ENCODE results near the gene LRRC8A. TPM values are rescaled to one million over a fixed set of nuclear protein-coding genes. Genes with fewer than 3 reads are reported as not detected.
A peak's percentile ranks its signal among the peaks of the same experiment; 100 is the strongest.

Gene LRRC8A
- total RNA-seq, 1 donor from 2014 or later, result 21.6 TPM

DNA sequence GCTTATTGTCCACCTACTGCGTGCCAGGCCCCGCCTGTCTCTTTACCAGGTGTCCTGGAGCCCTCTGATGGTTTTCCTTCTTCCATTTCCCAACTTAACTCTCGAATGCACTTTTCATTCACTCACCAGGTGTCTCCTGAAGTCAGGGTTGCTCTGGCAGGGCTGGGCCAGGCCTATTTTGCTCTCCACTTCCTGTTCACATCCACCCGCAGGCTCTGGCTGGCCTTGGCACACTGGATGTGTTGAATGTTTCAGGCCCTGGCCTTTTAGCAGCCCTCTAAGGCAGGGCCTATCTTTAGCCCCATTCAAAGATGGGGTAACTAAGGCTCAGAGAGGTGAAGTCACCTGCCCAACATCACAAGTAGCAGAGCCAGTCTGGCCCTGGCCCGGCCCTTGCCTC, 16.4 kb downstream of the LRRC8A start:
- no peak for DNase-seq
- intact Hi-C loops (cut with micrococcal nuclease), result no loop called here
- no peak for ATAC-seq

- intact Hi-C loops (cut with micrococcal nuclease), result no loop called here
- no peak for ATAC-seq
- DNase-seq, result no peak
Observed at GRCh38 chr9:128898845-128899565, 17.1 kb downstream of the LRRC8A start.

DNA sequence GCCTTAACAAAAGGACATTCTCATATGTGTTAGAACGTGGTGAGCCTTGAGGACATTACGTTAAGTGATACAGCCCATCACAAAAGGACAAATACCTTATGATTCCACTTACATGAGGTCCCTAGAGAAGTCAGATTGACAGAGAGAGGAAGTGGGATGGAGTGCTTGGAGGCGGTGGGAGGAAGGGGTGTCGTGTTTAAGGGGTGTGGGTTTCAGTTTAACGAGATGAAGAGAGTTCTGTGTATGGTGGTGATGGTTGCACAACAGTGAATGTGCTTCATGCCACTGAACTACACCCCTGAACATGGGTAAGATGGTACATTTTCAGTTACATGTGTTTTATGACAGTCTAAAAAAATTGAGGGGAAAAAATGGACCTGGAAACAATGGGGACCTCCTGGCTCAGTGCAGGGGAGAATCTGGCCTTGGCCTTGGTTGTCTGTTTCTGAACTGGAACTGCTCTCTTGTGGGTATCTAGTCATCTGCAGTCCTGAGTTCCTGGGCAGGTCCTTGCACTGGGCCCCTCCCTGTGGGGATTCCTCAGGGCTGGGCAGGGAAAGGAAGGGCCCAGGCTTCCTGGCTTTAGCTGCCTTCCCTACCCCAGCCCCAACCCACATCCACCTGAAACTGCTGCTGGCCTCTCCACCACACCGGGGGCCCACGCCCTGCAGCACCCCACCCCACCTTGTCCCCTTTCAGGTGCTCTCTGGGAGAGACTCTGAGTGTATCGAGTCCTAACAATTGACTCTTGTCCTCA, 17.8 kb downstream of the LRRC8A start:
- intact Hi-C loops (cut with micrococcal nuclease), result no loop called here
- no peak for DNase-seq

GRCh38 chr9:128901379-128901778, 19.4 kb downstream of the LRRC8A start:
- intact Hi-C loops (cut with micrococcal nuclease), result no loop called here
- DNase-seq, result no peak
- ATAC-seq, result no peak

More for the DNA sequence above, 17.8 kb downstream of the LRRC8A start:
- peak; percentile 53 for ATAC-seq

DNA sequence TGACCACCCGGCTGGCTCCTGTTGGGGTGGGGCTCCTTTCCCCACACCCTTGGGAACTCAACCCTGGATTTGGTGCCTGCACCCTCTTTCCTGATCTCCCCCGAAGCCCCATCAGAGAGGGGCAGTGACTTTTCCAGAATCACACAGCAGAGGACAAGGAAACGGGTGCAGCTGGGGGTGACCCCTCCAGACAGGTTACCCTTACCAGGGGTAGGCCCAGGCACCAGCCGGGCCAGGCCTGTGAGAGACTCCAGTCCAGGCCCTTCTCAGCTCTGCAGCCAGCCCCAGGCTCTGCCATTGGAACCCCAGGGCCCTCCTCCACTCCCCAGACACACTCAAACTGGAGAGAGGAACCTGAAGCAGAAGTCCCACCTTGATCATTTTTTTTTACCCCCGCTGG, 19.9 kb downstream of the LRRC8A start:
- intact Hi-C loops (cut with micrococcal nuclease), result no loop called here
- ATAC-seq, result no peak
- no peak for DNase-seq

GRCh38 chr9:128902351-128903078, 20.6 kb downstream of the LRRC8A start:
- intact Hi-C loops (cut with micrococcal nuclease), result no loop called here
- peak; percentile 55 for ATAC-seq
- DNase-seq, result peak; percentile 67

- no peak for ATAC-seq
- no peak for DNase-seq
- intact Hi-C loops (cut with micrococcal nuclease), result no loop called here
Observed at GRCh38 chr9:128903079-128903461, 21.1 kb downstream of the LRRC8A start.

DNA sequence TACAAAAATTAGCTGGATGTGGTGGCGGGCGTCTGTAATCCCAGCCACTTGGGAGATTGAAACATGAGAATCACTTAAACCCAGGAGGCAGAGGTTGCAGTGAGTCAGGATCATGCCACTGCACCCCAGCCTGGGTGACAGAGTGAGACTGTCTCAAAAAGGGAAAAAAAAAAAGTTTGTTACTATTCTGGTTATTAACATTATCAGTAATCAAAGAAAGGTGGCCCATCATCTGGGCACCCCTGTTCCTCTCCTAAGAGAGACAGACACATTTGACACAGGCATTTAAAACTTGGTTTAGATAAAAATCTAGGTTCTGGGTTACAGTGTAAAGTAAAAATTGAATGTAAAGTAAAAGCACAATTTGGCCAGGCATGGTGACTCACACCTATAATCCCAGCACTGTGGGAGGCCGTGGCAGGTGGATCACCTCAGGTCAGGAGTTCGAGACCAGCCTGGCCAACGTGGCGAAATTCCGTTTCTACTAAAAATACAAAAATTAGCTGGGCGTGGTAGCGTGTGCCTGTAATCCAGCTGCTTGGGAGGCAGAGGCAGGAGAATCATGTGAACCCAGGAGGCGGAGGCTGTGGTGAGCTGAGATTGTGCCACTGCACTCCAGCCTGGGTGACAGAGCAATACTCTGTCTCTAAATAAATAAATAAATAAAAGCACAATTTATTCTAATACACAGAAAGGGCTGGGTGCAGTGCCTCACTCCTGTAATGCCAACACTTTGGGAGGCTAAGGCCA, 22.1 kb downstream of the LRRC8A start:
- intact Hi-C loops (cut with micrococcal nuclease), result no loop called here
- ATAC-seq (no peak), DNase-seq (no peak)

- ATAC-seq (no peak), DNase-seq (no peak)
- intact Hi-C loops (cut with micrococcal nuclease), result no loop called here
Observed at GRCh38 chr9:128905964-128906363, 24.0 kb downstream of the LRRC8A start.

- ATAC-seq (no peak), DNase-seq (no peak)
- intact Hi-C loops (cut with micrococcal nuclease), result no loop called here
Observed at GRCh38 chr9:128906741-128907140, 24.8 kb downstream of the LRRC8A start.

- DNase-seq (no peak), ATAC-seq (no peak)
- intact Hi-C loops (cut with micrococcal nuclease), result no loop called here
Observed at GRCh38 chr9:128908372-128908771, 26.4 kb downstream of the LRRC8A start.

DNA sequence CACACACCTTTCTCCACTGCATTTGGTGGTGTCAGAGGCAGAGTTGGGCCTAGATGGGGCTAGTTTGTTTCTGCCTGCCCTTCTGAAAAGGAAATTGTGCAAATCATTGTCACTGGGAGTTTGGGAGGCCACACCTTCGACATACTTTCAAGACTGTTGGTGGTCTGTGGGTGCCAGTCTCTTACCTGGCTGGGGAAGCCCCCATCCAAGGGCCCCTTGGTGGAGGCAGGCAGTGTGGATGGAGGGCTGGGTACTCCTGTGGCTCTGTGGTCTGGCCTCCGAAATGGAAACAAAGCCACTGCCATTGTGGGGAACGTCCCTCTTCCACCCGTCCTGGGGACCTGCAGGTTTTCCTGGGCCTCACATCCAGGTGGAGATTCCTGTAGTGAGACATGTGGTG, 27.9 kb downstream of the LRRC8A start:
- DNase-seq, result no peak
- intact Hi-C loops (cut with micrococcal nuclease), result no loop called here
- ATAC-seq, result no peak

DNA sequence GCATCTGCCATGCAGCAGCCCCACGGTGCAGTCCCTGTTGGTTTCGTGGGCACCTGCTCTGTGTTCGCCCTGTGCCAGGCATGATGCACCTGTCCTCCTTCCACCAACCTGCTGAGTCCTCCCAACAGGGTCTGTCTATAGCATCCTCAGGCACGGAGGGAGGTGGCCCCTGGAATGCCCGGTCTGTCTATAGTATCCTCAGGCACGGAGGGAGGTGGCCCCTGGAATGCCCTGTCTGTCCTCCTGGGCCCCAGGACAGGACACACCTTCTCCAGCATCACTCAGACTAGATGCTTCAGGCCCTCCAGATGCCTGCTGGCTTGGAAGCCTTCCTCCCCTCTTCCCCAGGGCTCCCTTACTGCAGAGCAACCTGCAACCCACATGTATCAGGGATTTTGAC, 29.0 kb downstream of the LRRC8A start:
- DNase-seq, result no peak
- intact Hi-C loops (cut with micrococcal nuclease), result no loop called here
- ATAC-seq, result no peak

DNA sequence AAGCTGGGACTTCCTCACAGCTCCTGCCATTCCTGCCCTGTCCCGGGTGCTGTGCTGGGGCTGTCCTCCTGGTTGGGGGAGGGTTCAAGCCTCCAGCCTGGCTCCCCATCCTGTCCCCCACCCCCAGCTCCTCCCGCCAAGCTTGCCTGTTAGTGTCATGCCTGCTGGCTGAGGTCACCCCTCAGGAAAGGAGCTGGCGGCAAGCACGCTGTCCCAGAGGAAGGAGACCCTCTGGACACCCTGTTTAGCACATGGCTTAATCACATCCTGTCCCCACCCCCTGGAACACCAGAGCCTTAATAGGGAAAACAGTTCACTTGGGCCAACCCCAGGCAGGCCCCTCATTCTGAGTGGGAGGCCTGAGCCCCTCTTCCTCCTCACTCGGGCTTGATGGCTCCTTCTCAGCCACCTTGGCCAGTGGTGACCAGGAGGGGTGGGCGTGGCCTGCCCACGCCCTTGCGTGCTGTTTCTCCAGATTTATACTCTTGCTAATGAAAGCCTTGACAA, 29.6 kb downstream of the LRRC8A start:
- DNase-seq (peak; percentile 80), ATAC-seq (peak; percentile 85)
- intact Hi-C loops (cut with micrococcal nuclease), result no loop called here

DNA sequence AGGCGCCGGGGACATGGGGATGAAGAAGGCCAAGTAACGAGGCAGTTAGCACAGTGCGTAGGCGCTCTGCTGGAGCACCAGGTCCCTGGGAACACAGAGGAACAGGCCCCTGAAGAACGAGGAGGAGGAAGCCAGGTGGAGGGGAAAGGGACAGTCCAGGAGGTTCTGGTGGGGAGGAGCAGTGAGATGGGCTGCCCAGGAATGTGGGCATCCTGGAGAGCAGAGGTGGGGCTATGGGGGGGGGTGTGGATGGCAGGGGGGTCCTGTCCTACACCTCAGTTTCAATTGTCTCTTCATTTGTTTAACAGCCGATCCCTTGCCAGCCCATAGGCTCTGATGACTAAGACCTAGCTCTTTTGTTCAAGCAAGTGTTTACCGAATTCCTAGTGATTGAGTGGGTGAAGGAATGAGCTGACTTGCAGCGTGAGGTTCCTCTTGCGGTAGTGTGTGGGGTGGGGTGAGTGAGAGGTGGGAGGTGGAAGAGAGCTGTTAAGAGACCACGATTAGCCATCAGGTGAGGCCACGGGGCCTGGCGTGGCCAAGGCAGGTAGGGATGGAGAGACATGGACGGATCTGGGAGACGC, 30.4 kb downstream of the LRRC8A start:
- ATAC-seq, result no peak
- intact Hi-C loops (cut with micrococcal nuclease), result no loop called here
- no peak for DNase-seq

- intact Hi-C loops (cut with micrococcal nuclease), result no loop called here
- no peak for DNase-seq
- peak; percentile 12 for ATAC-seq
Observed at GRCh38 chr9:128913048-128913900, 31.3 kb downstream of the LRRC8A start.

- no peak for DNase-seq
- no peak for ATAC-seq
- intact Hi-C loops (cut with micrococcal nuclease), result no loop called here
Observed at GRCh38 chr9:128913995-128914772, 32.3 kb downstream of the LRRC8A start.

All from left ventricle myocardium superior (tissue), 1 donor.